Measurements from ENCODE around the gene CXXC5.
"Not testable (repeated sequence)": the region's sequence is repeated elsewhere in the genome, so short reads cannot be mapped to it uniquely, and the experiment has no call there.

The CXXC5 gene

DNA sequence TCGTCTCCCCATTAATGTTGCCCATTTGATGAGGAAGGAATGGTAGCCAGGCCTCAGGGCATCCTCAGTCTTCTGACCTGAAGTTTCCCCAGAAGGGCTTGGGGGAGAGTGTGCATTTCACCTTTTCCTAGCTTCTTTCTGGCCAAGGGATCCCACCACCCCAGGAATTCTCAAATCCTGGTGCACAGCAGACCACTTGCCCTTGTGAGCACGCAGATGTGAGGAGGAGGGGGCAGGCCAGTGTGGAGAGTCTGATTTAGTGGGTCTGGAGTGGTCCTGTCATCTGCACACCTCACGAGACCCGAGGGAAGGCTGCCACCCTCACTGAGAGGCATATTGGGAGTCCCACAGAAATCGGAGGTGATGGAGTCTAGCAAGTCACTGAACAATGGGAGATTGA, 64.3 kb downstream of the CXXC5 start:
- DNase-seq (ENCODE audit: low spot score) = peak; percentile 46

DNA sequence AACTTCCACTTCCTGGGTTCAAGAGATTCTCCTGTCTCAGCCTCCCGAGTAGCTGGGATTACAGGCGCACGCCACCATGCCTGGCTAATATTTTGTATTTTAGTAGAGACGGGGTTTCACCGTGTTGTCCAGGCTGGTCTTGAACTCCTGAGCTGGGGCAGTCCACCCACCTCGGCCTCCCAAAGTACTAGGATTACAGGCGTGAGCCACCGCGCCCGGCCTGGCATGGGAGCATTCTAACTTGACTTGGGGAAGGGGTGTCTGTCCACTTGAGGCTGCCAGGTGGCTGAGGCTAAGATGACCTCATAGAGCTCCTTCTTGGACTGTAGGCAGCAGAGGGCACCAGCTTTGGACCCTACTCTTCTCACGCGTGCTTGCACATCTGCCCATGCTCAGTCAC, 65.7 kb downstream of the CXXC5 start:
- not testable (repeated sequence) for DNase-seq (ENCODE audit: low spot score)

DNA sequence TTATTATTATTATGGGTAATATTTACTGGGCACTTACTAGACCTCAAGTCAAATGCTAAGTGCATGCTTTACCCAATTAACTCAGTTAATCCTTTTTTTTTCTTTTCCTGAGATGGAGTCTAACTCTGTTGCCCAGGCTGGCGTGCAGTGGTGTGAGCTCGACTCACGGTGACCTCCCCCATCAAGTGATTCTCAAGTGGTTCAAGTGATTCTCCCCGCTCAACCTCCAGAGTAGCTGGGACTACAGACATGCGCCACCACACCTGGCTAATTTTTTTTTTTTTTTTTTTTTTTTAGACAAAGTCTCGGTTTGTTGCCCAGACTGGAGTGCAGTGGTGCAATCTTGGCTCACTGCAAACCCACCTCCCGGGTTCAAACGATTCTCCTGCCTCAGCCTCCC, 69.1 kb downstream of the CXXC5 start:
- DNase-seq (ENCODE audit: low spot score) = no peak

DNA sequence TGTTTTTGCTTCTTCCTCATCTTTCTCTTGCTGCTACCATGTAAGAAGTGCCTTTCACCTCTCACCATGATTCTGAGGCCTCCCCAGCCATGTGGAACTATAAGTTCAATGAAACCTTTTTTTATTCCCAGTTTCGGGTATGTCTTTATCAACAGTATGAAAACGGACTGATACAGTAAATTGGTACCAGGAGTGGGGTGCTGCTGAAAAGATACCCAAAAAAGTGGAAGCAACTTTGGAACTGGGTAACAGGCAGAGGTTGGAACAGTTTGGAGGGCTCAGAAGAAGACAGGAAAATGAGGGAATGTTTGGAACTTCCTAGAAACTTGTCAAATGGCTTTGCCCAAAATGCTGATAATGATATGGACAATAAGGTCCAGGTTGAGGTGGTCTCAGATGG, 70.3 kb downstream of the CXXC5 start:
- DNase-seq (ENCODE audit: low spot score) = not testable (repeated sequence)

DNA sequence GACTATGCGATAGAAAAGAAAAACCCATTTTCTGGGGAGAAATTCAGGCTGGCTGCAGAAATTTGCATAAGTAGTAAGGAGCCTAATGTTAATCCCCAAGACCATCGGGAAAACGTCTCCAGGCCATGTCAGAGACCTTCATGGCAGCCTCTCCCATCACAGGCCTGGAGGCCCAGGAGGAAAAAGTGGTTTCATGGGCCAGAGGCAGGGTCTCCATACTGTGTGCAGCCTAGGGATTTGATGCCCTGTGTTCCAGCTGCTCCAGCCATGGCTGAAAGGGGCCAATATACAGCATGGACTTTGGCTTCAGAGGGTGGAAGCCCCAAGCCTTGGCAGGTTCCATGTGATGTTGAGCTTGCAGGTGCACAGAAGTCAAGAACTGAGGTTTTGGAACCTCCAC, 71.8 kb downstream of the CXXC5 start:
- not testable (repeated sequence) for DNase-seq (ENCODE audit: low spot score)

GRCh38 chr5:139723986-139724587, 75.9 kb downstream of the CXXC5 start:
- DNase-seq (ENCODE audit: low spot score) = no peak

GRCh38 chr5:139725073-139725830, 77.1 kb downstream of the CXXC5 start:
- DNase-seq (ENCODE audit: low spot score) = no peak

DNA sequence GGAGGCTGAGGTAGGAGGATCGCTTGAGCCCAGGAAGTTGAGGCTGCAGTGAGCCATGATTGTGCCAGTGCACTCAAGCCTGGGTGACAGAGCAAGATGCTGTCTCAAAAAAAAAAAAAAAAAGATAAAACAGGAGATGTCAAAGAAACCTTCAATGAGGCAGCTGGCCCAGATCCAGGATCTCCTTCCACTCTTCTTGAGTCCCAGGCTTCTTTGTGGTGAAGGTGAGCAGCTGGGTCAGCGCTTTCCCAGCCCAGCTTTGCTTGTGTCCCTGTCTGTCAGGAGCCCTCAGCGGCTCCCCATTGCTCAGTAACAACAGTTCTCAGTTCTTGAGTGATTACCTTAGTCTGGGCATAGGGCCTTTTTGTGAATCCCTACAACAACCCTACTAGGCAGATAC, 78.1 kb downstream of the CXXC5 start:
- DNase-seq (ENCODE audit: low spot score) = no peak

DNA sequence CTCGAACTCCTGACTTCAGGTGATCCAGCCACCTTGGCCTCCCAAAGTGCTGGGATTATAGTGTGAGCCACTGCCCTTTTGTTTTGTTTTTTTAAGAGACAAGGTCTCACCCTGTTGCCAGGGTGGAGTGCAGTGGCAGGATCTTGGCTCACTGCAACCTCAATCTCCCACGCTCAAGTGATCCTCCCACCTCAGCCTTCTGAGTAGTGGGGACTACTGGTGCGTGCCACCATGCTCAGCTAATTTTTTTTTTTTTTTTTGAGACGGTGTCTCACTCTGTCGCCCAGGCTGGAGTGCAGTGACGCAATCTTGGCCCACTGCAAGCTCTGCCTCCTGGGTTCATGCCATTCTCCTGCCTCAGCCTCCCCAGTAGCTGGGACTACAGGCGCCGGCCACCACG, 79.5 kb downstream of the CXXC5 start:
- not testable (repeated sequence) for DNase-seq (ENCODE audit: low spot score)

DNA sequence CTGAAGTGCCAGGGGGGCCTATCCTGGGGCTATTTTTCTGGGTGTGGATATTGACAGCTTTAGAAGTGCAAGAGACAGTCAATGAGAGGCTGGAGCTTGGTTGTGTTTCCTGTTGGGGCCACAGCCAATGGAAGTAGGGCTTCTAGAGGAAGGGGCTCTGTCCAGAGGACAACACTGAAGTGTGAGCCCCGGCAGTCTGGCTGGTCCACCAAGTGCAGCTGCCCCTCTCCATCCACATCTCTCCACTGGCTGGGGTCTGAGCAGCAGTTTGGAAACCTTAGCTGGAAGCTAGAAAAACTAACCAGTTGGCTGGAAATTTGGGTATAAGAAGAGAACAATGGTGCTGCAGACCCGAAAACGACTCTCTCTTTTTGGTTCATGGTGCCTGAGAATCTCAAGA, 83.1 kb downstream of the CXXC5 start:
- DNase-seq (ENCODE audit: low spot score) = no peak

- DNase-seq (ENCODE audit: low spot score) = peak; percentile 24
Measured at GRCh38 chr5:139732019-139732418, 83.9 kb downstream of the CXXC5 start.

- DNase-seq (ENCODE audit: low spot score) = no peak
Measured at GRCh38 chr5:139733010-139733688, 85.0 kb downstream of the CXXC5 start.

Data from ecto neural progenitor cell (in vitro differentiated cells).